ENCODE results near the gene LDB2.

DNA sequence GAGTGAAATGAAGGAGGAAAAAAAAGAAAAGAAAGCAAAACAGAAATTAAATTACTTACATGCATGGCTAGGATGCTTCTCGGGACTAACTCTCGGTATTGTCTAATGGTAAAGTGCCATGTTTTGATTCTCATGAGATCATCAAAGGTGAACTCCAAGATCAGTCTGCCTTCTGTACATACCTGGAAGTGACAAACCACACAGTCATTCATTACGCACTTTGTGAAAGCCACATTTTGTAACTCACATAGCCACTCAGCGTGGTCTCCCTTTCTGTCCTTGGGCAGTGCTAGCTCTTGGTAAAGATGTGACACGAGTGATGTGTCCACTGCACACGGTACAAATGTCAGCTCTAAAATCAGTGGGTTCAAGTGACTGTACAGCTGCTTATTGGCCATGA, 309.8 kb downstream of the LDB2 start:
- TF ChIP-seq, protein P1, sequence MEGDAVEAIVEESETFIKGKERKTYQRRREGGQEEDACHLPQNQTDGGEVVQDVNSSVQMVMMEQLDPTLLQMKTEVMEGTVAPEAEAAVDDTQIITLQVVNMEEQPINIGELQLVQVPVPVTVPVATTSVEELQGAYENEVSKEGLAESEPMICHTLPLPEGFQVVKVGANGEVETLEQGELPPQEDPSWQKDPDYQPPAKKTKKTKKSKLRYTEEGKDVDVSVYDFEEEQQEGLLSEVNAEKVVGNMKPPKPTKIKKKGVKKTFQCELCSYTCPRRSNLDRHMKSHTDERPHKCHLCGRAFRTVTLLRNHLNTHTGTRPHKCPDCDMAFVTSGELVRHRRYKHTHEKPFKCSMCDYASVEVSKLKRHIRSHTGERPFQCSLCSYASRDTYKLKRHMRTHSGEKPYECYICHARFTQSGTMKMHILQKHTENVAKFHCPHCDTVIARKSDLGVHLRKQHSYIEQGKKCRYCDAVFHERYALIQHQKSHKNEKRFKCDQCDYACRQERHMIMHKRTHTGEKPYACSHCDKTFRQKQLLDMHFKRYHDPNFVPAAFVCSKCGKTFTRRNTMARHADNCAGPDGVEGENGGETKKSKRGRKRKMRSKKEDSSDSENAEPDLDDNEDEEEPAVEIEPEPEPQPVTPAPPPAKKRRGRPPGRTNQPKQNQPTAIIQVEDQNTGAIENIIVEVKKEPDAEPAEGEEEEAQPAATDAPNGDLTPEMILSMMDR (IDR thresholded peaks at IDR 0.05), result no peak
- TF ChIP-seq POLR2A (IDR thresholded peaks at IDR 0.05), result no peak

All from uterus (tissue), 2 donors.